Endothelial cell of umbilical vein (primary cell): Measurements from ENCODE around the gene ZC3H15. TPM values are rescaled to one million over a fixed set of nuclear protein-coding genes. Genes with fewer than 3 reads are reported as not detected.
"Not testable (repeated sequence)": the region's sequence is repeated elsewhere in the genome, so short reads cannot be mapped to it uniquely, and the experiment has no call there.

Experiments
- BruUV-seq: library from RNA; stranded (reverse); fragments of 400-500 nt; replicated peaks from 2 replicates; lab custom pipeline; 2021; lab: Mats Ljungman, UMichigan
- CTCF ChIA-PET: fragments of 300-600, 350-600 bp; sonication (Branson Sonifier 250); formaldehyde crosslinking; loops from one replicate; lab custom pipeline; 2021; ENCODE audit warnings: antibody characterized with exemption, inconsistent platforms; lab: Charles Lee
- POLR2A ChIA-PET: fragments of 300-600, 350-600 bp; sonication (Branson Sonifier 250); formaldehyde crosslinking; loops from one replicate; lab custom pipeline; 2021; ENCODE audit warnings: antibody characterized with exemption, inconsistent platforms; lab: Charles Lee
- DNase-seq: peaks from one replicate; pipeline ENCODE4 v3.0.0-alpha.2; 2011; ENCODE audit warnings: low read depth, low spot score
- FAIRE-seq: peaks from 2 replicates; lab custom pipeline; 2011; peaks lifted over from hg19 to GRCh38; lab: Jason Lieb, UNC
- H2AFZ ChIP-seq: 2 replicates; pipeline ENCODE4 v1.6.0; 2012; ENCODE audit warnings: low read depth, low read length, control low read depth, inconsistent platforms
- H3K27ac ChIP-seq: 2 replicates; pipeline ENCODE4 v1.5.1; 2011; ENCODE audit warnings: low read depth, mild to moderate bottlenecking, control low read depth, low read length, moderate library complexity; ENCODE audit not compliant: insufficient read depth
- H3K27me3 ChIP-seq, 2 experiments: 2 replicates each; pipeline versions ENCODE4 v1.6.0 to v1.6.1; 2011; ENCODE audit warnings: low read length in 2 of 2, mixed read lengths in 1 of 2; ENCODE audit not compliant: control insufficient read depth in 2 of 2, insufficient read depth in 2 of 2
- H3K36me3 ChIP-seq, 2 experiments: 2 replicates in 1 of 2; 3 replicates in 1 of 2; pipeline ENCODE4 v1.5.1; 2011; ENCODE audit warnings: low read length in 2 of 2, mild to moderate bottlenecking in 1 of 2, moderate library complexity in 1 of 2; ENCODE audit not compliant: control insufficient read depth in 2 of 2, insufficient read depth in 2 of 2; ENCODE audit errors: extremely low read depth in 1 of 2
- H3K4me1 ChIP-seq: 3 replicates; pipeline ENCODE4 v1.5.1; 2011; ENCODE audit warnings: mild to moderate bottlenecking, low read length; ENCODE audit not compliant: control insufficient read depth, insufficient read depth; ENCODE audit errors: extremely low read depth
- H3K4me2 ChIP-seq: 2 replicates; pipeline ENCODE4 v1.6.1; 2011; ENCODE audit warnings: low read length, control low read depth, mixed read lengths; ENCODE audit not compliant: insufficient read depth
- H3K4me3 ChIP-seq, 3 experiments: fragments of 200-600 bp in 1 of 3; sonication (generic), shearing (Covaris generic) in 1 of 3; replicated peaks in 1 of 3; 2 replicates each; pipeline ENCODE4 v1.5.1; 2011 to 2016; ENCODE audit warnings: control low read depth in 3 of 3, low read length in 3 of 3, mild to moderate bottlenecking in 2 of 3, inconsistent platforms in 1 of 3, low read depth in 1 of 3, moderate library complexity in 1 of 3; ENCODE audit not compliant: insufficient read depth in 1 of 3
- H3K79me2 ChIP-seq: 2 replicates; pipeline ENCODE4 v1.6.0; 2012; ENCODE audit warnings: low read length, inconsistent platforms; ENCODE audit not compliant: control insufficient read depth, insufficient read depth
- H3K9ac ChIP-seq: replicated peaks from 2 replicates; pipeline ENCODE3; 2011; ENCODE audit warnings: low read length, control low read depth; ENCODE audit not compliant: insufficient read depth; ENCODE audit errors: extremely low read depth
- H3K9me1 ChIP-seq: replicated peaks from 3 replicates; pipeline ENCODE4 v1.6.0; 2011; ENCODE audit warnings: mild to moderate bottlenecking, low read length; ENCODE audit not compliant: control insufficient read depth, insufficient read depth; ENCODE audit errors: extremely low read depth
- H3K9me3 ChIP-seq: replicated peaks from 2 replicates; pipeline ENCODE4 v1.5.1; 2012; ENCODE audit warnings: low read length, inconsistent platforms; ENCODE audit not compliant: control insufficient read depth, insufficient read depth
- H4K20me1 ChIP-seq: replicated peaks from 2 replicates; pipeline ENCODE3; 2011; ENCODE audit warnings: mild to moderate bottlenecking, low read length; ENCODE audit not compliant: control insufficient read depth, insufficient read depth; ENCODE audit errors: extremely low read depth
- EZH2 ChIP-seq: IDR thresholded peaks from 2 replicates; pipeline ENCODE4 v1.6.1; 2012; ENCODE audit warnings: borderline replicate concordance, low read depth, mild to moderate bottlenecking, moderate library complexity, low read length, inconsistent platforms; ENCODE audit not compliant: severe bottlenecking
- FOS ChIP-seq: IDR thresholded peaks from 2 replicates; pipeline ENCODE4 v1.6.1; 2011; ENCODE audit warnings: mild to moderate bottlenecking, low read length, moderate library complexity, borderline replicate concordance; ENCODE audit not compliant: insufficient read depth
- GATA2 ChIP-seq: IDR thresholded peaks from 2 replicates; pipeline ENCODE4 v1.7.0; 2011; ENCODE audit warnings: low read depth, mild to moderate bottlenecking, moderate library complexity, mixed read lengths, low read length; ENCODE audit not compliant: insufficient read length, insufficient read depth
- JUN ChIP-seq: IDR thresholded peaks from 2 replicates; pipeline ENCODE4 v1.6.1; 2011; ENCODE audit warnings: borderline replicate concordance, low read depth; ENCODE audit not compliant: insufficient read length, insufficient read depth
- MAX ChIP-seq: IDR thresholded peaks from 2 replicates; pipeline ENCODE4 v1.6.1; 2011; ENCODE audit not compliant: insufficient read depth, insufficient read length
- MYC ChIP-seq: IDR thresholded peaks from one replicate; pipeline ENCODE4 v1.6.1; 2011; ENCODE audit warnings: mild to moderate bottlenecking, low read depth, low read length
- POLR2A ChIP-seq: IDR thresholded peaks from 2 replicates; pipeline ENCODE4 v1.6.1; 2012; ENCODE audit warnings: low read depth, mild to moderate bottlenecking, control low read depth, low read length
- POLR2AphosphoS5 ChIP-seq: IDR thresholded peaks from 2 replicates; pipeline ENCODE4 v1.6.1; 2012; ENCODE audit warnings: low read depth, mild to moderate bottlenecking, control low read depth, low read length, moderate library complexity; ENCODE audit not compliant: insufficient read depth
- dilution Hi-C: fragments of 300-500 bp; cut with MboI; formaldehyde crosslinking; loops from one replicate; pipeline ENCODE4 v1.15.0; 2019; ENCODE audit warnings: low sequenced_read_pairs; ENCODE audit not compliant: extremely low pct_ligation_motif_present
- intact Hi-C: fragments of 100-400 bp; cut with micrococcal nuclease; formaldehyde crosslinking; loops from one replicate; pipeline ENCODE4 v1.10.0; 2022
- polyA plus RNA-seq, 4 experiments: library from polyadenylated mRNA; depleted of rRNA in 3 of 4; stranded (reverse) in 3 of 4; unstranded in 1 of 4; fragments of >200 nt; gene quantifications; 2 replicates each; pipeline versions ENCODE4 v1.2.1 to v1.2.3, GENCODE V29; 2011 to 2012; ENCODE audit warnings: missing spikeins in 1 of 4
- total RNA-seq: library from RNA; stranded (reverse); gene quantifications from 2 replicates; pipeline ENCODE4 v1.2.3, GENCODE V29; 2021
- TF ChIP-seq, protein P1 (sequence below), 2 donors: IDR thresholded peaks; 1 replicate in 1 of 2; 2 replicates in 1 of 2; pipeline ENCODE4 v1.5.1; 2011; ENCODE audit warnings: low read length in 2 of 2, mild to moderate bottlenecking in 2 of 2, moderate library complexity in 2 of 2, control low read depth in 1 of 2, inconsistent platforms in 1 of 2, low read depth in 1 of 2; ENCODE audit not compliant: insufficient read depth in 1 of 2; ENCODE audit errors: extremely low read depth in 1 of 2

ZC3H15 gene
- total and polyA plus RNA-seq, 2 donors (not counting 3 experiments of a cell fraction or from before 2014, with no cell fraction given) = 24.1 to 65.1 TPM

- H3K9me1 ChIP-seq = no peaks in the 10 kb centered on the region
- H2AFZ ChIP-seq = no peak overlapping the region
- H3K9ac ChIP-seq = no peak overlapping the region
- H3K79me2 ChIP-seq = no peaks in the 10 kb centered on the region
- TF ChIP-seq POLR2AphosphoS5 = no peak
- no peak for TF ChIP-seq MYC
- TF ChIP-seq JUN = no peak
- TF ChIP-seq FOS = no peak
- TF ChIP-seq POLR2A = no peak
- TF ChIP-seq MAX = no peak
- TF ChIP-seq, protein P1, sequence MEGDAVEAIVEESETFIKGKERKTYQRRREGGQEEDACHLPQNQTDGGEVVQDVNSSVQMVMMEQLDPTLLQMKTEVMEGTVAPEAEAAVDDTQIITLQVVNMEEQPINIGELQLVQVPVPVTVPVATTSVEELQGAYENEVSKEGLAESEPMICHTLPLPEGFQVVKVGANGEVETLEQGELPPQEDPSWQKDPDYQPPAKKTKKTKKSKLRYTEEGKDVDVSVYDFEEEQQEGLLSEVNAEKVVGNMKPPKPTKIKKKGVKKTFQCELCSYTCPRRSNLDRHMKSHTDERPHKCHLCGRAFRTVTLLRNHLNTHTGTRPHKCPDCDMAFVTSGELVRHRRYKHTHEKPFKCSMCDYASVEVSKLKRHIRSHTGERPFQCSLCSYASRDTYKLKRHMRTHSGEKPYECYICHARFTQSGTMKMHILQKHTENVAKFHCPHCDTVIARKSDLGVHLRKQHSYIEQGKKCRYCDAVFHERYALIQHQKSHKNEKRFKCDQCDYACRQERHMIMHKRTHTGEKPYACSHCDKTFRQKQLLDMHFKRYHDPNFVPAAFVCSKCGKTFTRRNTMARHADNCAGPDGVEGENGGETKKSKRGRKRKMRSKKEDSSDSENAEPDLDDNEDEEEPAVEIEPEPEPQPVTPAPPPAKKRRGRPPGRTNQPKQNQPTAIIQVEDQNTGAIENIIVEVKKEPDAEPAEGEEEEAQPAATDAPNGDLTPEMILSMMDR (IDR thresholded peaks at IDR 0.05; ENCODE audit: extremely low read depth in 1 of 2, insufficient read depth in 1 of 2, low read depth in 1 of 2, low read length in 2 of 2) = no peak
- TF ChIP-seq GATA2 = no peak
- no peak for TF ChIP-seq EZH2
- POLR2A ChIA-PET = no interaction called here
- no peak overlapping the region for H3K4me2 ChIP-seq
- DNase-seq = no peak
- no peaks in the 10 kb centered on the region for H3K9me3 ChIP-seq
- H3K27me3 ChIP-seq = no peaks in the 10 kb centered on the region
- no peak overlapping the region for H3K4me3 ChIP-seq
- H3K4me1 ChIP-seq = no peaks in the 10 kb centered on the region
- no peaks in the 10 kb centered on the region for H4K20me1 ChIP-seq
- no peak overlapping the region for H3K27ac ChIP-seq
- no peak for FAIRE-seq
- intact Hi-C loops = no loop called here
- CTCF ChIA-PET = interaction anchor here (1.4 to 2.7 kb wide), 6 partner anchors 9 to 123 kb away, joined by 5 to 15 read pairs (median 8); no protein-coding TSS in a partner anchor
- no TSS peak for BruUV-seq
- H3K36me3 ChIP-seq = peaks cover 0 to 8% of the 10 kb centered on the region in 2 experiments
- dilution Hi-C loops = no loop called here
Observed at GRCh38 chr2:186518945-186519344, 32.9 kb downstream of the ZC3H15 start.

- intact Hi-C loops, H2AFZ ChIP-seq, DNase-seq, CTCF ChIA-PET, H3K27me3 ChIP-seq, H4K20me1 ChIP-seq, H3K4me2 ChIP-seq, H3K36me3 ChIP-seq, H3K4me1 ChIP-seq, FAIRE-seq, BruUV-seq, H3K27ac ChIP-seq, H3K9me1 ChIP-seq, dilution Hi-C loops, POLR2A ChIA-PET, H3K4me3 ChIP-seq, H3K9ac ChIP-seq, H3K9me3 ChIP-seq, H3K79me2 ChIP-seq: not testable (repeated sequence)
Observed at GRCh38 chr2:186521570-186522153, 35.6 kb downstream of the ZC3H15 start.
